ENCODE data around the gene RPS18. TPM values are rescaled to one million over a fixed set of nuclear protein-coding genes. Genes with fewer than 3 reads are reported as not detected.
A peak's percentile ranks its signal among the peaks of the same experiment; 100 is the strongest.

RPS18 gene
- total RNA-seq, 4 donors from 2014 or later: 1,790 to 3,429 (median 2,432) TPM

- no peak overlapping the region for H3K4me3 ChIP-seq (replicated peaks in 1 of 3)
- H3K4me1 ChIP-seq: peaks cover 9 to 20% of the 10 kb centered on the region in 2 donors
- no peak for TF ChIP-seq CTCF (IDR thresholded peaks at IDR 0.05)
- TF ChIP-seq POLR2A (IDR thresholded peaks at IDR 0.05): no peak
- no peaks in the 10 kb centered on the region for H3K9me3 ChIP-seq
- H3K36me3 ChIP-seq: peaks cover 21 to 41% of the 10 kb centered on the region in 2 donors
- intact Hi-C loops (cut with DNase I): no loop called here
- DNase-seq: no peak
- 90 to 92% methylated on average over 16 of the region's 16 CpGs for WGBS, 2 donors
- no peak overlapping the region for H3K27ac ChIP-seq
- no peaks in the 10 kb centered on the region for H3K27me3 ChIP-seq
Observed at GRCh38 chr6:33292996-33293682, 21.3 kb downstream of the RPS18 start.

- TF ChIP-seq POLR2A (IDR thresholded peaks at IDR 0.05): no peak
- TF ChIP-seq CTCF (IDR thresholded peaks at IDR 0.05): no peak
- Histone ChIP-seq H3K36me3 (peaks cover 21 to 41% of the 10 kb centered on the region in 2 donors), H3K4me3 (replicated peaks in 1 of 3) (no peak overlapping the region), H3K4me1 (peaks cover 6 to 16% of the 10 kb centered on the region in 2 donors), H3K27ac (no peak overlapping the region), H3K9me3 (no peaks in the 10 kb centered on the region), H3K27me3 (no peaks in the 10 kb centered on the region)
- intact Hi-C loops (cut with DNase I): no loop called here
- 66 to 68% methylated on average over 10 of the region's 10 CpGs for WGBS, 2 donors
- DNase-seq: no peak
Observed at GRCh38 chr6:33294086-33294823, 22.4 kb downstream of the RPS18 start.

GRCh38 chr6:33295621-33296369 is 23.9 kb downstream of the RPS18 start:
- H3K27me3 ChIP-seq: no peaks in the 10 kb centered on the region
- no peak overlapping the region for H3K4me3 ChIP-seq (replicated peaks in 1 of 3)
- peaks cover 7 to 16% of the 10 kb centered on the region in 2 donors for H3K4me1 ChIP-seq
- no peak overlapping the region for H3K27ac ChIP-seq
- no peak for DNase-seq
- TF ChIP-seq POLR2A (IDR thresholded peaks at IDR 0.05): no peak
- TF ChIP-seq CTCF (IDR thresholded peaks at IDR 0.05): no peak
- H3K9me3 ChIP-seq: no peaks in the 10 kb centered on the region
- intact Hi-C loops (cut with DNase I): no loop called here
- WGBS, 2 donors: 89 to 92% methylated on average over 14 to 15 of the region's 15 CpGs
- H3K36me3 ChIP-seq: peaks cover 21 to 41% of the 10 kb centered on the region in 2 donors

GRCh38 chr6:33296797-33297405 is 25.0 kb downstream of the RPS18 start:
- H3K4me3 ChIP-seq (replicated peaks in 1 of 3): peak overlapping the region in 1 of 3 donors; percentile 94
- no peaks in the 10 kb centered on the region for H3K9me3 ChIP-seq
- no peak for TF ChIP-seq POLR2A (IDR thresholded peaks at IDR 0.05)
- TF ChIP-seq CTCF (IDR thresholded peaks at IDR 0.05): no peak
- H3K27me3 ChIP-seq: no peaks in the 10 kb centered on the region
- WGBS, 2 donors: 76 to 84% methylated on average over 9 to 12 of the region's 12 CpGs
- peaks cover 7 to 21% of the 10 kb centered on the region in 2 donors for H3K4me1 ChIP-seq
- H3K27ac ChIP-seq: peak overlapping the region; percentile 95 to 97 (median 96)
- no peak for DNase-seq
- intact Hi-C loops (cut with DNase I): no loop called here
- peaks cover 16 to 38% of the 10 kb centered on the region in 2 donors for H3K36me3 ChIP-seq
